Hepatocyte (in vitro differentiated cells): ENCODE measurements around the gene C8B. TPM values are rescaled to one million over a fixed set of nuclear protein-coding genes. Genes with fewer than 3 reads are reported as not detected.

Source experiments
- DNase-seq: peaks from one replicate; pipeline ENCODE4 v3.0.0-alpha.2; 2016; ENCODE audit warnings: low spot score
- H2AFZ ChIP-seq: fragments of 200-600 bp; sonication (generic); 2 replicates; pipeline ENCODE4 v1.6.0; 2016; ENCODE audit warnings: antibody characterized with exemption, mild to moderate bottlenecking
- H3K27ac ChIP-seq: fragments of 200-600 bp; sonication (generic); 2 replicates; pipeline ENCODE4 v1.5.1; 2016; ENCODE audit warnings: mild to moderate bottlenecking
- H3K27me3 ChIP-seq: fragments of 200-600 bp; sonication (generic); 2 replicates; pipeline ENCODE4 v1.6.1; 2016
- H3K36me3 ChIP-seq: fragments of 200-600 bp; sonication (generic); replicated peaks from 2 replicates; pipeline ENCODE4 v1.5.1; 2016; ENCODE audit warnings: low read depth; ENCODE audit not compliant: insufficient read depth
- H3K4me1 ChIP-seq: fragments of 200-600 bp; sonication (generic); 2 replicates; pipeline ENCODE4 v1.5.1; 2016; ENCODE audit warnings: mild to moderate bottlenecking, moderate library complexity; ENCODE audit not compliant: insufficient read depth
- H3K4me2 ChIP-seq: fragments of 200-600 bp; sonication (generic); 2 replicates; pipeline ENCODE4 v1.6.0; 2016
- H3K4me3 ChIP-seq: fragments of 200-600 bp; sonication (generic); 2 replicates; pipeline ENCODE4 v1.5.1; 2016; ENCODE audit warnings: mild to moderate bottlenecking
- H3K79me2 ChIP-seq: fragments of 200-600 bp; sonication (generic); 2 replicates; pipeline ENCODE4 v1.6.0; 2017; ENCODE audit warnings: mild to moderate bottlenecking
- H3K9me2 ChIP-seq: fragments of 200-600 bp; sonication (generic); replicated peaks from 2 replicates; pipeline ENCODE4 v1.6.0; 2017; ENCODE audit warnings: mild to moderate bottlenecking; ENCODE audit not compliant: insufficient read depth
- H3K9me3 ChIP-seq: fragments of 200-600 bp; sonication (generic); 2 replicates; pipeline ENCODE4 v1.5.1; 2016; ENCODE audit warnings: low read depth, mild to moderate bottlenecking
- H4K20me1 ChIP-seq: fragments of 200-600 bp; sonication (generic); 2 replicates; pipeline ENCODE4 v1.6.0; 2016; ENCODE audit warnings: mild to moderate bottlenecking; ENCODE audit not compliant: insufficient read depth, poor library complexity, severe bottlenecking
- EZH2 ChIP-seq: fragments of 200-600 bp; sonication (generic); IDR thresholded peaks from 2 replicates; pipeline ENCODE4 v1.6.1; 2016; ENCODE audit warnings: antibody characterized with exemption, mild to moderate bottlenecking, borderline replicate concordance
- EZH2phosphoT487 ChIP-seq: fragments of 200-600 bp; sonication (generic); IDR thresholded peaks from one replicate; pipeline ENCODE4 v1.6.1; 2018; ENCODE audit warnings: antibody characterized with exemption, mild to moderate bottlenecking, low read depth, moderate library complexity; ENCODE audit not compliant: unreplicated experiment, severe bottlenecking
- WGBS: methylation state at CpG from one replicate; pipeline ENCODE4 v1.1.6; 2016; ENCODE audit warnings: low lambda C conversion rate; ENCODE audit errors: missing lambda C conversion rate; 5-methylcytosine and 5-hydroxymethylcytosine counted together
- polyA plus RNA-seq: library from polyadenylated mRNA; unstranded; fragments of >200 nt; fragmentation: Nextera tagmentation; extraction: Ambion mirVana; gene quantifications from 2 replicates; pipeline ENCODE4 v1.2.1, GENCODE V29; 2016
- total RNA-seq: library from RNA; depleted of rRNA; stranded (reverse); fragments of >200 nt; gene quantifications from 2 replicates; pipeline ENCODE4 v1.2.3, GENCODE V29; 2014
- TF ChIP-seq, protein P1 (sequence below): fragments of 200-600 bp; sonication (generic); IDR thresholded peaks from 2 replicates; pipeline ENCODE4 v1.5.1; 2016; ENCODE audit warnings: antibody characterized with exemption, mild to moderate bottlenecking; ENCODE audit not compliant: poor library complexity

The C8B gene
- total and polyA plus RNA-seq, 2 experiments from 2014 or later: 22.1 to 29.0 TPM

DNA sequence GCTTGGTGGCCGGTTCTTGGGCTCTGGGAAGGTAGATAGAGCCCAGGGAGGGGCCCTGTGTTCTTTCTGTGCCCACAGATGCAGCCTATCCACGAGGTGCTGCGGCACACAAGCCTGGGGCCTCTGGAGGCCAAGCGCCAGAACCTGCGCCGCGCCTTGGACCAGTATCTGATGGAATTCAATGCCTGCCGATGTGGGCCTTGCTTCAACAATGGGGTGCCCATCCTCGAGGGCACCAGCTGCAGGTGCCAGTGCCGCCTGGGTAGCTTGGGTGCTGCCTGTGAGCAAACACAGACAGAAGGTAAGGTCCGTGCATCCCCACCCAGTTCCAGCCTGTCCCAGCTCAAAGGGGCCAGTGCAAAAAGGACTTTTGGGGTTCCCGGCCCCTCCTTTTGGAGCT lies 53.5 kb downstream of the C8B start:
- H3K27me3 ChIP-seq: no peaks in the 10 kb centered on the region
- no peak overlapping the region for H3K4me3 ChIP-seq
- no peak overlapping the region for H3K4me2 ChIP-seq
- no peaks in the 10 kb centered on the region for H3K79me2 ChIP-seq
- DNase-seq: no peak
- peaks cover 27% of the 10 kb centered on the region for H3K4me1 ChIP-seq
- no peaks in the 10 kb centered on the region for H3K9me3 ChIP-seq
- no peaks in the 10 kb centered on the region for H4K20me1 ChIP-seq
- H3K27ac ChIP-seq: peak overlapping the region; percentile 70
- no peaks in the 10 kb centered on the region for H3K9me2 ChIP-seq
- TF ChIP-seq, protein P1, sequence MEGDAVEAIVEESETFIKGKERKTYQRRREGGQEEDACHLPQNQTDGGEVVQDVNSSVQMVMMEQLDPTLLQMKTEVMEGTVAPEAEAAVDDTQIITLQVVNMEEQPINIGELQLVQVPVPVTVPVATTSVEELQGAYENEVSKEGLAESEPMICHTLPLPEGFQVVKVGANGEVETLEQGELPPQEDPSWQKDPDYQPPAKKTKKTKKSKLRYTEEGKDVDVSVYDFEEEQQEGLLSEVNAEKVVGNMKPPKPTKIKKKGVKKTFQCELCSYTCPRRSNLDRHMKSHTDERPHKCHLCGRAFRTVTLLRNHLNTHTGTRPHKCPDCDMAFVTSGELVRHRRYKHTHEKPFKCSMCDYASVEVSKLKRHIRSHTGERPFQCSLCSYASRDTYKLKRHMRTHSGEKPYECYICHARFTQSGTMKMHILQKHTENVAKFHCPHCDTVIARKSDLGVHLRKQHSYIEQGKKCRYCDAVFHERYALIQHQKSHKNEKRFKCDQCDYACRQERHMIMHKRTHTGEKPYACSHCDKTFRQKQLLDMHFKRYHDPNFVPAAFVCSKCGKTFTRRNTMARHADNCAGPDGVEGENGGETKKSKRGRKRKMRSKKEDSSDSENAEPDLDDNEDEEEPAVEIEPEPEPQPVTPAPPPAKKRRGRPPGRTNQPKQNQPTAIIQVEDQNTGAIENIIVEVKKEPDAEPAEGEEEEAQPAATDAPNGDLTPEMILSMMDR: no peak
- TF ChIP-seq EZH2 (no peak), EZH2phosphoT487 (no peak)
- H3K36me3 ChIP-seq: no peaks in the 10 kb centered on the region
- WGBS: 92% methylated on average over 12 of the region's 12 CpGs
- no peak overlapping the region for H2AFZ ChIP-seq

DNA sequence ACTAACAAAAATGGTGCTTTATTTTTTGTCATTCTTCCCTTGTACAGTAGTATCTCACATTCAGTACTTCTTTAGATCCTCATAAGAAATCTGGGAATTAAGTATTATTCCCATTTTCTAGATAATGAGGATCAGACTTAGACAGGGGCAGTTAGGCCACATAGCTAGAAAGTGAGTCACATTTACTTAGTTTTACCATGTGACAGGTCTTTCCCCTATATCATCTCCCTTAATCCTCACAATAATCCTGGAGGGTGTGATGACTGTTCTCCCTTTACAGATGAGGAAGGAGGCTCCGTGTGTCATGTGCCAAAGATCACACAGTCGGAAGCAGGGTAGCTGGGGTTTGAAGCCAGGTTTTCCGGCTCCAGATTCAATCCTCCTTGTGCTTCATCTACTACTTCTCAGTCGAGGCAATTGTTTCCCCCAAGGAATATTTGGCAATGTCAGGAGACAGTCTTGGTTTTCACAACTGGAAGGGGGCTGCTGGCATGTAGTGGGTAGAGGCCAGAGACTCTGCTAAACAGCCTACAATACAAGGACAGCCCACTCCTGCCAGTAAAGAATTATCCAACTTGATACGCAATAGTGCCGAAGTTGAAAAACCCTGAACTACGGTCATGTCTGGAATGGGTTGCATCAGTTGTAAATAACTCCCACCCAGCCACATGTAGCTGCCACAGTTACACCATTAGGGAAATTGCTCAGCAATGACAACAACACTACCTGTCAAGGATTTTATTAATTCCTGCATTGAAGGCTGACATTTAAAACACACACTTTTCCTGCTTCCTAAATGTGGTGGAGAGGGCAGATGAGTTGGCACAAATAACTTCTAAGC lies 54.5 kb downstream of the C8B start:
- Histone ChIP-seq H3K4me2 (no peak overlapping the region), H3K9me2 (no peaks in the 10 kb centered on the region), H3K4me3 (no peak overlapping the region), H3K36me3 (no peaks in the 10 kb centered on the region), H3K9me3 (no peaks in the 10 kb centered on the region), H3K79me2 (no peaks in the 10 kb centered on the region), H3K27ac (peak overlapping the region; percentile 70), H3K4me1 (peaks cover 27% of the 10 kb centered on the region), H3K27me3 (no peaks in the 10 kb centered on the region), H2AFZ (no peak overlapping the region), H4K20me1 (no peaks in the 10 kb centered on the region)
- peak; percentile 64 for DNase-seq
- 52% methylated on average over 7 of the region's 7 CpGs for WGBS
- TF ChIP-seq EZH2phosphoT487 (no peak), EZH2 (no peak)
- TF ChIP-seq, protein P1: no peak

DNA sequence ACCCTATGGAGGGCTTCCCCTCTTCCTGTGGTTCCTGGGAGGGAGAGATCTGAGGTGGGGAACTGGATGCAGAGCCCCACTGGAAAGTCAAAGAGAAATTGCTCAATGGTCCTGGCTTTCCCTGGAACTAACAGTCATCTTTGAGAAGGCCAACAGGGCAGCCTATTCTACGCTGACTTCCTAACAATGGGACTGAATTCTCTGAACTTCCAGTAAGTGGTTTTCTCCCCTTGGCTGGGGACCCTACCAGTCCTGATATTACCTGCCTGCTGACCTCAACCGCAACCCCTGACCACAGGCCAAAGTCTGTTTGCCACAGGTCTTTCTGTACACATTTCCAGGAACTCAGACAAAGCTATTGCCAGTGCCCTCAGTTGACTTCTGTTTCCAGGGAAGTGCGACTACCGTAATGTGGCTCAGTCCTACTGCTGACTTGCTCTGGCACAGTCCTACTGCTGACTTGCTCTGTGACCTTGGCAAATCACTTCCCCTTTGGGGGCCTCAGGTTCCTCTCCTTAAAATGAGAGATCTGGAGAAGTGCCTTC lies 55.3 kb downstream of the C8B start:
- no peaks in the 10 kb centered on the region for H3K27me3 ChIP-seq
- H3K79me2 ChIP-seq: no peaks in the 10 kb centered on the region
- H3K4me2 ChIP-seq: no peak overlapping the region
- no peaks in the 10 kb centered on the region for H4K20me1 ChIP-seq
- 68% methylated on average over 4 of the region's 4 CpGs for WGBS
- no peaks in the 10 kb centered on the region for H3K9me2 ChIP-seq
- H3K36me3 ChIP-seq: no peaks in the 10 kb centered on the region
- peak; percentile 35 for DNase-seq
- no peaks in the 10 kb centered on the region for H3K9me3 ChIP-seq
- peaks cover 27% of the 10 kb centered on the region for H3K4me1 ChIP-seq
- H3K27ac ChIP-seq: peak overlapping the region; percentile 47
- TF ChIP-seq EZH2: no peak
- no peak for TF ChIP-seq EZH2phosphoT487
- TF ChIP-seq, protein P1: no peak
- no peak overlapping the region for H3K4me3 ChIP-seq
- H2AFZ ChIP-seq: no peak overlapping the region
